NT2/D1 (cell line): Measurements from ENCODE around the gene HCRTR1.

Experiments used
- SUZ12 ChIP-seq: IDR thresholded peaks from 2 replicates; pipeline ENCODE4 v1.6.1; 2011; ENCODE audit not compliant: insufficient read length, insufficient read depth; ENCODE audit errors: extremely low read depth
- YY1 ChIP-seq: IDR thresholded peaks from 2 replicates; pipeline ENCODE4 v1.6.1; 2011; ENCODE audit not compliant: insufficient read length, insufficient read depth
- ZNF274 ChIP-seq: IDR thresholded peaks from 2 replicates; pipeline ENCODE4 v1.6.1; 2011; ENCODE audit warnings: mild to moderate bottlenecking, low read depth, low read length

DNA sequence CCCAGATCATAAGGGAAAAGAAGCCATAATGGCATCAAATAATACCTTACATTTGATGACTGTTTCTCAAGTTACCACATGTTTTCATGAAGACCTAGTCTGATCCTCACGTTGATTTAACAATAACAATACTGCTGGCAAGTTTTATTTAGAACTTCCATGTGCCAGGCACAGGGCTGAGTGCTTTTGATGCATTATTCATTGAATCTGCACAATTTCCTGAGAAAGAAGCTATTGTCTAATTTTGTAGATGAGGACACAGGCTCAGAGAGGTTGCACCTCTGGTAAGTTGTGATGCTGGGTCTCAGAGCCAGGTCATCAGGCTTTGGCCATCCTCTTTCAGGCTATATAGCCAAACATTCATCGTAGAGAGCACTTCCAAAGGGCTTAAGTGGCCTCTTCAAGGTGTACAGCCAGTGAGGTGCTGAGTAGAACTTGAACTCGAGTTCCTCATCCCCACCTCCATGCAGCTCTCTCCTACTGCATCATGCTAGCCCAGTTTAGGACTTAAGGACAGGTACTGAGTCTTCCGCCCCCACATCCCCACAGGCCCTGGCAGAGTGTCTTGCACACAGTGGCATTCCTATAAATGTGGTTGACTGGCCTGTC lies 35.5 kb downstream of the HCRTR1 start:
- TF ChIP-seq SUZ12 = no peak
- no peak for TF ChIP-seq YY1
- no peak for TF ChIP-seq ZNF274
